ENCODE results near the gene CGN.

DNA sequence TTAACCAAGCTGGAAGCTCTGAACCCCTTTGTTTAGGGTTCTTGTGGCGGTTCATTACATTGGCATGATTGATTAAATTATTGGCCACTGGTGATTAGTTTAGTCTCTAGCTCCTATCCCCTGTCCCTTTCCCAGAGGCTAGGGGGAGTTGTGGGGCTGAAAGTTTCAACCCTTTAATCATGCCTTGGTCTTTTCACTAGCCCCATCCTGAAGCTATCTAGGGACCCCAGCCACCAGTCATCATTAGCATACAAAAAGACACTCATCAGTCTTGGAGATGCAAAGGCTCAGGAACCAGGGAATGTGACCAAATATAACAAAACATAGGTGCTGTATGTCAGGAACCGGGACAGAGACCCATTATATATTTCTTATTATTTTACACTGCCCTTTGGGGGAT, 66.0 kb downstream of the CGN start:
- no peak for TF ChIP-seq CTCF (IDR thresholded peaks at IDR 0.05; ENCODE audit: poor library complexity, severe bottlenecking)
- no peak for TF ChIP-seq POLR2AphosphoS5 (IDR thresholded peaks at IDR 0.05)
- TF ChIP-seq RAD21 (conservative IDR thresholded peaks at IDR 0.05) = no peak
- TF ChIP-seq EP300 (conservative IDR thresholded peaks at IDR 0.05; ENCODE audit: poor library complexity, severe bottlenecking) = no peak
- no peak for TF ChIP-seq TAF1 (IDR thresholded peaks at IDR 0.05; ENCODE audit: low read depth)
- no peak for TF ChIP-seq MXI1 (conservative IDR thresholded peaks at IDR 0.05; ENCODE audit: poor library complexity, severe bottlenecking)
- no peak for TF ChIP-seq REST (IDR thresholded peaks at IDR 0.05; ENCODE audit: borderline replicate concordance)
- TF ChIP-seq EZH2 (IDR thresholded peaks at IDR 0.05; ENCODE audit: borderline replicate concordance, insufficient read depth, low read length, poor library complexity, severe bottlenecking) = no peak

Measured in neural cell (in vitro differentiated cells).